ENCODE data around the gene HES6.

The HES6 gene

GRCh38 chr2:238252766-238253630, 13.2 kb upstream of the HES6 start:
- DNase-seq, result no peak

- no peak for DNase-seq
These were observed 12.1 kb upstream of the HES6 start for GRCh38 chr2:238251986-238252385.

DNA sequence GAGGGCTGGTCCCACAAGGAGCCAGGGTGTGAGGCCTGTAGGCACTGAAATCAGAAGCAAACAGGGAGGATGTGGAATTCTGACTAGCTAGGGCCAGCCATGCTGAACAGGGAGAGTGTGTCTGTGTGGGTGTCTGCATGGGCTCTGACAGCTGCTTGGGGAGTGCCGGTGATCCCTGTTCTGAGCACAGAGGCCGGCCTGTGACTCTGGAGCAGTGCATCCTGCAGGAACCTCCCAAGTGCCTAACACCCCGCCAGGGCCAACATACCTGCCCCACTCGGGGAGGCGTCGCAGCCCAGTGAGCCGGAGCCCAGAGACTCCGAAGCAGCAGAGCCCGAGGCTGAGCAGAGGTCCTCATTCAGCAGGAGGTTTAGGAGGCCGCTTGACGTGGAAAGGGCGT, 11.5 kb upstream of the HES6 start:
- DNase-seq, result no peak

GRCh38 chr2:238250896-238251295, 11.1 kb upstream of the HES6 start:
- no peak for DNase-seq

DNA sequence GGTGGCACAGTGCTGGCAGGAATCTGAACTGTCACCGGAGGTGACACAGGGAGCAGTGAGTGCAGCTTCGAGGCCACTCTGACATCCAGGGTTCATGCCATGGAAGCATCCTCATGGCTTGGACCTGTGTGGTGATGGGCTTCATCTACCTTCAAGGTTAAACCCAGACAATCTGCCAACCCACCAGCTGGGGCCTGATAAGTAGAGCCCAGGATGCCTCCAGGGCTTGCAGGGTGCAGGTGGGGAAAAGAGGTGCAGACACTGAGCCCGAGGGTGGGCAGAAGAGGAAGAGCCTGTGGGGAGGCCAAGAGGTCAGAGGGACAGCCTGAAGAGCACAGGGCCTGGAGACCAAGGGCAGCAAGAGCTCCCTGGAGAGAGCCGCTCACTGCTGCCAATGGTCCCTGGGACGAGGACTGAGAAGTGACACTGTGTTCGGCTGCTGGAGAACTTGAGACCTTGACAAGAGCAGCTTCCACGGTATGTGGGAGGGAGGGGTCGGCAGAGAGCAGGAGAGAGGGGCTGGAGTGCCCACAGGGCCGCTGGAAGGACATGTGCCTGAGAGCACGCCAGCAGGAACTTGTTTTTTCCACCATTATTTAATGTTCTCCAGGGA, 8.1 kb upstream of the HES6 start:
- DNase-seq, result no peak

DNA sequence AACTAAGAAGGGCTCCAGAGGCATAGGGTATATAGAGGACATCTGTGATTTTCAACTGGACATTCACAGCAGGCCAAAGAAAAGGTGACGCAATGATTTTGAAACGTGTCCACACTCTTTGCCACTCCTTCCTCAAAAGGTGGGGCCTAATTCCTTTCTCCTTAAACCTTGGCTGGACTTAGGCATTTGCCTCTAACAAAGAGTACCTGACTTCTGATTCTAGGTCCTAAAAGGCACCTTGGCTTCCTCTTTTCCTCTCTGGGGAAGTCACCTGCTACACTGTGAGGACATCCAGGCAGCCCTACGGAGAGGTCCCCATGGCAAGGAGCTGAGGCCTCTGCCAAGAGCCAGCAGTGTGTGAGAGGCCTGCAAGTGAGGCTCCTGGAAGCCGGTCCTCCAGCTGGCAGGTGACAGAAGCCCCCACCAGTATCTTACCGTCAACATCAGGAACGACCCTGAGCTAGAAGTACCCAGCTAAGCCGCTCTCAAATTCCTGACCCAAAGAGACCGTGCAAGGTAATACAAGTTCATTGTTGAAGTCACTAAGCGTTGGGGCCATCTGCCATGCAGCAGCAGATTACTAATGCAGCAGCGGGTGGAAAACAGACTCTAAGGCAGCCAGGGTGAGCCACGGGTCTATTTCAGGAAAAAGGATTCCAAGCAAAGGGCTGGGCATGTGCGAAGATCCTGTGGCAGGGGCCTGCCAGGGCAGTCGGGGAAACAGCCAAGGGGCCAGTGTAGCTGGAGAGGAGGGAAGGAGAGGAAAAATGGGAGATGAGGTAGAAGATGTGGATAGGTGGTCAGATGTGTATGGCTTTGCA, 7.4 kb upstream of the HES6 start:
- no peak for DNase-seq

GRCh38 chr2:238244151-238244550, 4.3 kb upstream of the HES6 start:
- DNase-seq, result no peak

- DNase-seq, result no peak
These were observed 3.7 kb upstream of the HES6 start for GRCh38 chr2:238243496-238244076.

- no peak for DNase-seq
These were observed 3.1 kb upstream of the HES6 start for GRCh38 chr2:238242731-238243495.

DNA sequence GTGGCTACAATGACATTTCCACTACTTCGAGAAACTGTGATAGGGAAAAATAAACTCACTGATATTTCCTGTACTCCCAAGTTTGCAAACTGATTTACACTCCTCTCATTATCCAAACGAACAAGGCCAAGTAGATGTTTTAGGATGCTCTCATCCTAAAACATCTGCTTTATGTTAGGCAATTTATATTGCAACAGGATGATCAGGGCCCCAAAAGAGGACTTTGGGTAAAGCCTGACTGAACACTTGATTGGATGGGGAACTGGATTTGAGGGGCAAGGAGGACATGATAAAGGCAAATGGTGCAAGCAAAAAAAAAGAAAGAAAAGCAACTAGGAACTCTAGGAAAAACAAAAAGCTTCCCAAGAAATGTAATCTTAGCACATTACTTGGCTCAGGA, 2.1 kb upstream of the HES6 start:
- DNase-seq, result no peak

DNA sequence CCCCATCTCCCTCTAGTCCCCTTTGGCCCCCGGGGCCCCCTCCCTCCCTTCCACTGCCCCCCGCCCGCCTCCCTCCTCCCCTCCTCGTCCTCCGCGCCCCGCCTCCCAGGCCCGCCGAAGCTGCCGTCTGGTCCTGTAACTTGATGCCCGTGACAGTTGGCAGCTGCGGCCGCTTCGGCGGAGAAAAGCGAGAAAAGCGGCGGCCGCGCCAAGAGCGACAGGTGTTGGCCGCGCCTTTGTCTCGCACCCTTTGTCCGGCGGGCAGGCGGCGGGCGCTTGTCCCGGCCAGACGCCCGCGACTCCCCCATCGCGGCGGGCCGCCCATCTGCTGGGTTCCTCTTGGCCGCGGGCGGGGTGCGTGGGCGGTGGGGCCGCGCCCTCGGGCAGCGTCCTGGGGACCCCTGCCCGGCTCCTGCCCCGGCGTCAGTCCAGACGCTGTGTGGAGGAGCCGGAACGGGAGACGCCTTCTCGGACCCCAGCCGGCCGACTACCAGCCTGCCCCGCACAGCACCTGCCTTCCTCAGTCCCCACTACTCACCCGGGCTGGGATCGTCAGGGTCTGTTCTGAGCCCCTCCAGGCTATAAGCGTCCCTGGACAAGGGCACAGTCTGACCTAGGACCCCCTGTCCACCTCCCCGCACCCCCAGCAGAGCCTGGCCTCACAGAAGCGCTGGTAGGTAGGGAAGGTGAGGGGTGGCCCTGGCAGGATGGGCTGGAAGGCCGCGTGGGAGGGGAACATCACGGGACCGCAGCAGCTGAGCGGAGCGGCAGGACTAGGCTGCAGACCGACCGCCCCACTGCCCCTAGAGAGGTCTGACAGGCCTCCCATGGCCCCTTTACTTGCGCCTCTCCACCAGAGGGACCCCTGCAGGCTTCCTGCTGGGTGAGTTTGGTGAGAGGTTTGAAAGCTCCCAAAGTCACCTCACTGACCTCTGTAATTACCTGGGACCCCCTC, 1.2 kb upstream of the HES6 start:
- no peak for DNase-seq

- no peak for DNase-seq
These were observed 335 bp downstream of the HES6 start for GRCh38 chr2:238239543-238239862.

- peak; percentile 37 for DNase-seq
These were observed 884 bp downstream of the HES6 start for GRCh38 chr2:238238766-238239542.

- DNase-seq, result no peak
These were observed 1.5 kb downstream of the HES6 start for GRCh38 chr2:238238311-238238765.

DNA sequence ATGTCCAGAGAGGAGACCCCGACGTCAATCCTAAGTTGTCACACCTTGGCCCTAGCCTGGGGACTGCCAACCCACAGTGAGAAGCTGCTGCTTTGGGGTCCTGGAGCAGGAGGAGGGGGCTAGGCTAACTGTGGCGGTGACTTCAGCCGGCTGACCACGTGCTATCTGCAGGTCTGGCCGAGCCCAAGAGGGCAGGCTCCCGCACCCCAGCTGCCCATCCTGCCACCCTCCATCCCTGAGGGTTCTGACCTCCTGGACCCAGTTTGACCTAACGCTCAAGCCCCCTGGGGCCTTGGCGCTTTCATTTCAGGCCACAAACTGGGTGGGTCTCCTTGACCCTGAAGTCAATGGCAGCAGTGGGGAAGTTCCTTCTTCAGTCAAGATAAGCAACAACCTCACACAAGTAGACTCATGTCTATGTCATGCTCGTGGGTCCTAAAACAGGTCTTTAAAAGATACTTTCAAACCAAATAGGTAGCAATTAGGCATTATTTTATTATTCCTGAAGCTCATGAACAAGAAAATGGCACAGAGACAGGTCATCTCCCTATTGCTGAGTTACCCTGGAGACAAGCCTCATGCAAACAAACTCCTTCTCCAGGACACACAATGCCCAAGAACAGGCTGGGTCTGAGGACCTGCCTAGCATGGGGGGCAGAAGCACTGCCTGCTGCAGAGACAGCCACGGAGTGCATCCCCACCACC, 2.3 kb downstream of the HES6 start:
- no peak for DNase-seq

- DNase-seq, result no peak
These were observed 3.3 kb downstream of the HES6 start for GRCh38 chr2:238236571-238236970.

DNA sequence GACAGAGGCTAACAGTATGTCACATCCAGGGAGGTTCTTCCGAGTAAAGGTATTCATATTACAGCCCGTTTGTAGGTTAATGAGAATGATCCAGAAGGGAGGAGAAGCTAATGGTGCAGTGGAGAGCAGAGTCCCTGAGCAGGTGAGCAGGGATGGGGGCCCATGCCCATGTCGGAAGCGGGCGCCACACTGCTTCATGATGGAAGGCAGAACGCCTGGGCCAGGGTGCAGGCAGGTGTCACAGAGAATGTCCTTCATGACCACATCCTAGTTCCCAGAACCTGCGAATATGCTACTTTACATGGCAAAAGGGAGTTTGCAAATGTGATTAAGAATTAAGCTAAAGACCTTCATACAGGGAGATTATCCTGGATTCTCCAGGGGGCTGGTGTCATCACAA, 4.0 kb downstream of the HES6 start:
- no peak for DNase-seq

DNA sequence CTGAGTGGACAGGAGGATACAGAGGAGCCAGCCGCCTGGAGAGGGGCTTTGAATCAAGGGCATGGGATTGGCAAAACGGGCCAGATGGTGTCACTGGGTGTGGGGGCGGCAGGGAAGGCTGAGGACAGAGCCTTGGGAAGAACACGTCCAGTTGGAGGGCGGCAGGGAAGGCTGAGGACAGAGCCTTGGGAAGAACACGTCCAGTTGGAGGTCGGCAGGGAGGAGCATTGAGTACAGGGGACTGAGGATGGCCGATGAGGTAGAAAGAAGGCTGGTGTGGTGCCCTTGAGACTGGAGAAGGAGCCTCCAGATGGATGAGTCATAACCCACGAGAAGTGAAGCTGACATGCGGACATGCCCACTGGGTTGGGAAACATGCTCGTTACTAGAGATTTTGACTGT, 4.5 kb downstream of the HES6 start:
- peak; percentile 87 for DNase-seq

DNA sequence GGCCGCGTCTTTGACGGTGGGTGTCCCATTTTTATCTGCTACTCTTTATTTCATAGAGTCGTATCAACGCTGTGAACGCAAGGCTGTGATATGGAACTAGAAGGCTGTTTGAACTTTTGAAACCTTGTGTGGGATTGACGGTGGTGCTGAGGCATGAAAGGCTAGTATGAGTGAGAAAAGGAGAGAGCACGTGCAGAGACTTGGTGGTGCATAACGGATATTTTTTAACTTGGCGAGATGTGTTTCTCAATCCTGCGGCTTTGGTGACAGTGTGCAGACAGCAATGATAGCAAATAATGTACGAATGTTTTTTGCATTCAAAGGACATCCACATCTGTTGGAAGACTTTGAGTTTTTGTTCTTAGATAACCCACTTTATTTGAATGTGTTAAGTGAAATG, 6.2 kb downstream of the HES6 start:
- no peak for DNase-seq

DNA sequence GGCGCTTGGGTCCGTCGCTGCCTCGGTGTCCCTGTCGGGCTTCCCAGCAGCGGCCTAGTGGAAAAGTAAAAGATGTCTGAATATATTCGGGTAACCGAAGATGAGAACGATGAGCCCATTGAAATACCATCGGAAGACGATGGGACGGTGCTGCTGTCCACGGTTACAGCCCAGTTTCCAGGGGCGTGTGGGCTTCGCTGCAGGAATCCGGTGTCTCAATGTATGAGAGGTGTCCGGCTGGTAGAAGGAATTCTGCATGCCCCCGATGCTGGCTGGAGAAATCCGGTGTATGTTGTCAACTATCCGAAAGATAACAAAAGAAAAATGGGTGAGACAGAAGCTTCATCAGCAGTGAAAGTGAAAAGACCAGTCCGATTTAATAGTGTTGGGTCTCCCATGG, 8.0 kb downstream of the HES6 start:
- no peak for DNase-seq
